Activated CD4-positive, alpha-beta T cell treated with anti-CD3 and anti-CD28 coated beads, Interleukin-2, amount 50 U/mL, for 24 hours (primary cell): ENCODE measurements around the gene PRELID3B.
"Not testable (repeated sequence)": the region's sequence is repeated elsewhere in the genome, so short reads cannot be mapped to it uniquely, and the experiment has no call there.

ENCODE experiments used
- DNase-seq, 2 donors: peaks; one replicate each; pipeline ENCODE4 v3.0.0-alpha.2; 2020; ENCODE audit warnings: low read depth in 1 of 2, low spot score in 1 of 2

PRELID3B gene

DNA sequence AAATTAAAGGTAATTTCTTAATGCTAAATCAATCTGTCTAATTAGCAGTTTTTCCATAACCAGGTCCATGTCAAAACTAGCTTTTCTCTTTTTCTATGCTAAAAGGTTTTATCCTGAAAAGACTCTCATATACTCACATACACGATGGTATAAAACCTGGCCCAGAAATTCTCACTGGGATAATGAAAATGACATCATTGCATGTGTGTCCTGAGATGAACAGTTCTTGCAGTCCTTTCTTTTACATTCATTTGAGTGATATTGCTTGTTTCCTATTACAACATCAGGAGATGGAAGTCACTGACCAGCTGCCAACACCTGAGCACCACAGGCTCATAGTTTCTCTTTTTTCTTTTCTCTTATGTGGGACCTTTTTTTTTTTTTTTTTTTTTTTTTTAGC, 7.9 kb upstream of the PRELID3B start:
- DNase-seq: no peak

DNA sequence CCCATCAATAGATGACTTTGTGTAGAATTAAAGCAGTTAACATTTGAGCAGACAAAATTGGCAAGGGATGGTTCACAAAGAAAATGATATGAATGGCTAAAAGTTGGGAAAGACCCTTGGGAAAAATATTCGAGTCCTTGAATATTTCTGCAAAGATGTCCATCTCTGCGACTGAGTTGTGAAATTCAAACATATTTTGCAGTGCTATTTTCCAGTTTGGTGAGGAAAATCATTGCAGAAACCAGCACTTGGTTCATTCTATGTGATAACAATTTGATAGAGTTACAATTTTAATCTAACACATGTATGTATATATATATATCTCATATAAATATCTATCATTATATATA, 6.1 kb upstream of the PRELID3B start:
- DNase-seq: no peak

DNA sequence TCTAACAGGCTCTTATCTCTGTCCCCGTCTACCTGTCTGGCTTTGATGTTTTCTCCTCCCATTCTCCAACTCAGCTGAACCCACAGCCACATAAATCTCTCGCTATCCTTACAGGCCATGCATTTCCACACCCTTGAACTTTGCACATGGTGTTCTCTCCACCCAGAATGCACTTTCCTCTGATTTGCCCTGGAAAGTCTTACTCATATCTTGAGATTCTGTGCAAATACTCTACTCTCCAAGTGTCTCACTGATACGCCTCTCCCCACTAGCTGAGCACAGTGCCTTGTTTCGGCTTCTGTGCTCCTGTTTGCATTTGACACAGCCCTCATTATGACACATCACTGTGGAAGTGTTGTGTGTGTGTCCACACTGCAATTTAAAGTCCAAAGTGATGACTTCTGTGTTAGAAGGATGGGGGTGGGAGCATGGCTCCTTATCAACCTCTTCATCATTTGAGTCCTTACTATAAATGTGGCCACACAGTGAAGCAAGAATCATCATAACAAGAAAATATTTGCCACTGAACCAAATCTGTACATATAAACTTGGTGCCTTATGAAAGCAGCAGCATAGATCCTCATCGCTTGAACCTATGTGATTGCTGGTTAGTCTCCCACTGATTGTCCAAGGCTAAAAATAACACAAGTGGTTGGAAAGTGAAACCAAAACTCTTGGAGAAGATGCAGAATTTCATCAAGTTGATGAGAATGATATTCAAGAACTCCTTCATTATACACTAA, 5.5 kb upstream of the PRELID3B start:
- DNase-seq: no peak

DNA sequence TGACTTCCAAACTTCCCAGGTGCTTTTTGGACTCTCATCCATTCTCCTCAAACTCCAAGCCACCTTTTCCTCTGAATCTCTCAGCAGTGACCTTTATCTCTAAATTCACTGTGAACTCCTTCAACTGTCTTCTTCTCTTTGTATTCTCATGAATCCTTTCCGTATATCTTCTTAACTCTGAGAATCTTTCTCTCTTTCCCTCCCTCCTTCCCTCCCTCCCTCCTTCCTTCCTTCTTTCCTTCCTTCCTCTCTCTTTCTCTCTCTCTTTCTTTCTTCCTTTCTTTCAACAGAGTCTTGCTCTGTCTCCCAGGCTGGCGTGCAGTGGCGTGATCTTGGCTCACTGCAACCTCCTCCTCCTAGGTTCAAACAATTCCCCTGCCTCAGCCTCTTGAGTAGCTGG, 4.3 kb upstream of the PRELID3B start:
- DNase-seq: no peak

DNA sequence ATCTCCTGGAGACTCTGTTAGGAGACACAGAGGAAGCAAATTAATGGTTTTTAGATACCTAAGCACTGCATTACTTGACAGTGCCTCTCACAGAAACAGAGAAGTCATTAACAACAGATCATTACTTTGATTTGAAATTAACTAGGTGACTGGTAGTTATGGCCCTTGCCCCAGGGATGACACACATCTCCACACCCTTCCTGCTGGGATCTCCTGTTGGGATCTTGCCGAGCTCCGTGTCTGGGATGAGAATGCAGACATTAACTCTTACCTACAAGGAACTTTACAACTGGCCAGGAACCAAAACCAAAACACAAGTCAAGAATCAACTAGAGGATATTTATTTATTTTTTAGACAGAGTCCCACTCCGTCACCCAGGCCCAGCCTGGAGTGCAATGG, 2.2 kb upstream of the PRELID3B start:
- DNase-seq: no peak

DNA sequence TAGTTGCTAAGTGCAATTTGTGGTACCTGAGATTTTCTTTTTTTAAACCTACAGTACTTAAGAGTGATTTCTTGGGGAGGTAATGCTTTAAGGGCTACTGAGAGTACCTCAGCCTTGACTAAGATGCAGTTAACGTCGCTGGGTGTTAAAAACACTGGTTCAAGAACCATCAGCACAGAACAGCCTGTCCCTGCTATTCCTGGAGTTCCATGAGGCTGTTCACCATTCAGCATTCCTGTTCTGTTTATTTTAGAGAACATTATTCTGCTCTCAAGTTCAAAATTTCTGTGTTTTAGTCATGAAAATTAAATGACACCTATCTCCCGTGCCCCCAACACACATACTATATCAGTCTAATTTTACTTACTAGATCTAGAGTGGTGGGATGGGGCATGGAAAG, 1.7 kb upstream of the PRELID3B start:
- no peak for DNase-seq

DNA sequence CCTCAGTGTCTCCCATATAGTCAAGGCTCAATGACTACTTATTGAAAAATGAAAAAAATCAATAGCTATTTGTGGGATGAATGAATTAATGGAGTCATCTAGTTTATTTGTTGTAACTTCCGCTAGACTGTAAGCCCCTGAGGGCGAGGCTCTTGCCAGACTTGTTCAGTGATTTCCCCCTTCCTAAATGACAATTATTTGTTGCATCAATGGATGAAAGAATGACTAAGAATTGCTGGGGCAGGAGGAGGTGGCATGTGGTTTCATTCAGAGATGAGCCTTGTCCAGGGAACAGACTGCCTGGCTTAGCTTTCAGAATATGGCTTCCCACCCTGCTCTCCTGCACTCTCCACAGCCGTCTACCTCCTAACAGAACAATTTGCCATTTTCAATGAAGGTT, 1.1 kb upstream of the PRELID3B start:
- no peak for DNase-seq

DNA sequence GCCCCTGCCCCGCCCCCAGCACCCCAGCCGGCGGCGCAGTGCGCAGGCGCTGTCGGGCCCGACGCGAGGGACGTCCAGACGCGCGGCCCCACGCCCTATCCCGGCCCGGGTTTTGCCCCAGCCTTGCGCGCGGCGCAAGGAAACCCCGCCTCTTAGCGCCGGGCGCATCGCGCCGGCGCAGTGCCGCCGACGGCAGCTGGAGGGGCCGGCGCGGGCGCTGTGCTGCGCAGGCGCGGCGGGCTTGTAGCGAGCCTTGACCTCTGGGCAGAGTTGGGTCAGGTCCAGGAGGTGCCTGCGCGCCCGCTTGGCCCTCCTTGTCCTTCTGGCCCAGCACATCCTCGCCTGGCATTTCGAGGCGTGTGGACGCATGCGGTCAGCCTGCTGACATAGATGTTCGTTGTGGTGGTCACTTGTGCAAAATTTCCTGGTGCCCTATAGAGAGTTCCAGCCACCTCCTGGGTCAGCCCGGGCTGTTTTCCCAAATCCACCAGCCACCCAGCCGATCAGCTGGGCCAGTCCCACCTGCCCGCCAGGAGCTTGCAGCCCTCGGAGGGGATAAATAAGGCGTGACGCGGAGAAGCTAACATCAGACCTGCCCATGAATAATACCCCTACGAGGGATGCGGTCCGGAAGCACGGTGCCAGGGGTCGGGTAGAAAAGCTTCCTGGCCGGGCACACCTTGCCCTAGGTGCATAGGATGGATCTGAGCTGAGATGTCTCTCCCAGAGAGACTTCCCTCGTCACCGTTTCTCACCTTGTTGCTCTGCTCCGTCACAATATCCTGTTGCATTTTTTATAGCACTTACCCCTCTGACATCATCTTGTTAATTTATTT, 428 bp upstream of the PRELID3B start:
- DNase-seq: peak; percentile 89 to 90

DNA sequence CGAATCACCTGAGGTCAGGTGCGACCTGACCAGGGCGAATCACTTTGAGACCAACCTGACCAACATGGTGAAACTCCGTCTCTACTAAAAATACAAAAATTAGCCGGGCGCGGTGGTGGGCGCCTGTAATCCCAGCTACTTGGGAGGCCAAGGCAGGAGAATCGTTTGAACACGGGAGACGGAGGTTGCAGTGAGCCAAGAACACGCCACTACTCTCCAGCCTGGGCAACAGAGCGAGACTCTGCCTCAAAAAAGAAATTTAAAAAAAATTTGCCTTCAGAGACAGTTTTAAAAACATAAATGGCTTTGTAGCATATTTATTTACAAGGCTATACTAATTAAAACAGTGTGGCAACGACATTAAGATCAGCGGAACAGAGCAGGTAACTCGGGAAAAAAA, 1.1 kb downstream of the PRELID3B start:
- not testable (repeated sequence) for DNase-seq

DNA sequence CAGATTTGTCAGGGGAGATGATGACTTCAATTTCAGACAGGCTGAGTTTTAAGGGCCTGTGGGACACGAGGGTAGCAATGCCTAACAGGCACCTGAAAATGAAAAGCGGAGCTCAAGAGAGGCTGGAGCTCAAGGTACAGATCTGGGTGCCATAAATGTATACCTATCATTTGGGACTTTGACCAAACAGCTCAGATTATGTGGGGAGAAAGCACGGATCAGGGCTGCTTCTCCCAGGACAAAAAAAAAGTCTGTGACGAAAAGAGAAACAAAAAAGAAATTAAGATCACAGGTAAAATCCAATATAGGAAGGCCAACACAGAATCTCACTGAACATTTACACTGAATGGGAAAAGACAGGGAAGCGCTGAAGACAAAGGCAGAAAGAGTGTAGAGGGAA, 1.9 kb downstream of the PRELID3B start:
- no peak for DNase-seq

DNA sequence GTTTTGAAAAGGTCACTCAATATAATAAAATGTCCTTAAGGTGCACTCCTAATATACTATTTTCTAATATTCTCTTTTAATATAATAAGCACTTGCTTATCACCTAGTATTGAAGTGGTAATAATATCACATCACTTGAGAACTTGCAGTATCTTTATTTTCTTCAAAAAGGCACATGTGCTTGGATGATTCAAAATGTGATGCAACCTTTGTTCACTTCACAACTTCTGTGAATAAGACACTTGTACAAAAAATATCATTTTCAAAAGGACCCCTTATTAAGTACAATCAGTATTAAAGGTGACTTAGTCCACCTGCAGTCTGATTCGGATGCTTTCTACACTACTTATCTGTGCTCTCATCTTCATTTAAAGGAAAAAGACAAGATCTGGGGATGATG, 3.4 kb downstream of the PRELID3B start:
- no peak for DNase-seq

DNA sequence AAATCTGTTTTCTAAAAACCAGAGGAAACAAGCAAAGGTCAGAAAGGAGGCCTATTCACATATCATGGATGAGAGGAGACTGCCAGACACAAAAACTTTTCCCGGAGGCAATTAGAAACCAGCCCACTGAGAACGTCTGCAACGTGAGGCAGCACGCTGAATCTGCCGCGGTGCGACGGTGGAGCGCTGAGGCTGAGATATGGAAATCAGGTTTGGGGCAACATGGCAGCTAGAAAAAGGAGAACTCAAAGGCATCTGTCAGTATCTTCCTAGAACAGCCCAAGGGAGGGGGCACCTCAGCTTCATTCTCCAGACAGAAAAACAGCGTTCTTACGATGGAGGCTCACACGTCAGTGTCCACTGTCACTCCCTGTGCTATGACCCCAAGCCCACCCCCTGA, 5.2 kb downstream of the PRELID3B start:
- no peak for DNase-seq

DNA sequence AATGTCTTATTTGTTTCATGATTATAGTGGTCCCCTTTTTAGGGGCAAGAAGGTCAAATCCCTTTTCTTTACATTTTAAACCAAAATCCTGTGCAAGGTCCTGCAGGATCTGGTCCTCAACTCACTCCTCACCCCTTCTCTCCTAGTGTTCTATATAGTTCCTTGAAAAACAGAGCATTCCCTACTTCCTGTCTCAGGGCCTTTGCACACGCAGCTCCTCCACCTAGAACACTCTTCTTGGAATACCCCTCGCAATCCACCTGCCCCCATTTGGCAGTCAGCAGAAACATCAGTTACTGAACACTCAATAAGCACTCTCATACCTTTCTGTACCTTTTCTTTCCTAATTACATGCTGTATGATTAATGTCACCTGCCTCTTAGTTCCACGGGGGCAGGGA, 7.2 kb downstream of the PRELID3B start:
- DNase-seq: no peak

DNA sequence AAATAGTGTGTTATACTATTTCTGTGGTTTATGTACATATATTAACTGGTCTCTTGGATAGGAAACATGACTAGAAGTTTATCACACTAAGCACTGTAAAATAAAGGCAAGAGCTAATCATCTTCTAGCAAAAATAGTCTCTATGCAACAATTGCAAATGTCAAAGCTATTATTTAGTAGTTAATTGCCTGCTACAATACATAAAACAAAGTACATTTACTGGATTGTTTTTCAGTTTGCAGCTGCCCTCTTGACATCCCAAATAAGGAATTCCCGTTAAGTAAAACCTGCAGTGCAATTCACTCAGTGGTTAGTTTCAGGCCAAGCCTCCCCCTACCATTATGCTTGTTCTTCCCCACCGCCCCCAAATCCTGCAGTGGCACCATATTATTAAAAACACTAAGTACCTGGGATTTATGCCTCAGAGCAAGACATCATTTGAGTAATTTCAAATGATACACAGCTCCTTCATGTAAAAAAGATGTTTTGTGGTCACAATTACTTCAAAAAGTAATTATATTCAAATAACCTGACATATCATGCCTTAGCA, 8.9 kb downstream of the PRELID3B start:
- DNase-seq: no peak

DNA sequence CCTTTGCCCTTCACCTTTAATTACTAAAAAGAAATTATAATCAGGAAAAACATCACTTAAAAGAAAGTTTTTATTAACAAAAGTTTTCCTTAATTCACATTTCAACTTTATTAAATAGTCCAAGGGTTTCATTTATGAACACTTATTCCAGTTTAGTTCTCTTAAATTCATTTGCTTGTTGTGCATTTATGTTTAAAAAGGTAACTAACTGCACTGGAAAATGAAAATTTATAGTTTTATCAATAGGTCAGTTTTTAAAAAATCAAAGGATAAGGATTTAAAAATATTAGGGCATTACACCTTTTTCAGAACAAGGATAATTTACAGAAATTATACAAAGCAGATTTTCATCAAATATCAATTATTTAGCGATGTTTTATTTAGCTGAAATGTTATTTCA, 9.5 kb downstream of the PRELID3B start:
- DNase-seq: no peak

DNA sequence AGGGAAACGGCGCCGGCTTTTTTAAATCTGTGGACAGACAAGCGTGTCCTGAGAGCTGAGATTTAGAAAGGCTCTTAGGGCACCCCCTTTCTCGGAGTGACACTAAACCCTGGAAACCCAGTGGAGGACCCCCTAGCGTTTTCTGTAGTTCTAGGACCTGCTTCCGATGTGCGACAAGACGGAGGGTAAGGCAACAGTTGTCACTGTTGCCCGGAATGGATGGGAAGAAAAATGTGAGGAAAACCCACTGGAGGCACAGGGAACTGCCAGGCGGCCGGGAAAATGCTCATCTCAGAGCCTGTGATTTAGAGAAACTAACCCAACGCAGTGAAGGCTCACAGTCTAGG, 9.9 kb downstream of the PRELID3B start:
- DNase-seq: no peak

DNA sequence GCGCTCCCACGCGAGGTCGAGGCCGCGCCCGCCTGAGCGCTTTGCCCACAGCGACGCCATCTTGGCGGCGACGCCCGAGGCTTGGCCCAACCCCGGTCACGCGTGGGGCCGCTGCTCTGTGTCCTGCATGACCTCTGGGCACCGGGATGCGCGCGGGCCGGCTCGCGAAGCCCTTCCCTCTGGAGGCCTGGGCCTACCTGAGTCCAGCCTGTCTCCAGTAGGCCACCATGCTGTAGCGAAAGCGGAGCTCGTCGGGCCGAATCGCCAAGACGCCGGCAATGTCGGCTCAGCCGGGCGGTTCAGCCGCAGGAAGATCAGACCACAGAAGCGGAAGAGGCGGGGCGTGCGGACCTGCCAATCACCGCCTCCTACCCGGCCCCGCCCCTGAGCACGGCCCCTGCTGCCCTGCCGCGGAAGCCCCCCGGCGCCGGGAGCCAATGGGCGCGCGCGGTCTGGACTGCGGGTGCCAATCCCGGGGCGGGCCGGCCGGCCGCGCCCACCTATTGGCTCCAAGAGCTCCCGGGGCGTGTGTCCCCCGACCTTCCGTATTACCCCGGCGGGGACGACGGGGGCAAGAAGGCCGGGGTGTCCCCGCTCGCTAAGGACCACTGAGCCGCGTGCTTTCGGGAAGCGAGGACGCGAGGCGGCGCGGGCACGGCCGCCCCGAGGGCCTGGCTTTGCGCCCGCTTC, 10.4 kb downstream of the PRELID3B start, which contains the start of gene ATP5F1E:
TSS of gene ATP5F1E (minus strand) at position 313 of the 690 bp plus-strand sequence. CDS start at position 229, 84 bp downstream.
- DNase-seq: peak; percentile 89 to 93

DNA sequence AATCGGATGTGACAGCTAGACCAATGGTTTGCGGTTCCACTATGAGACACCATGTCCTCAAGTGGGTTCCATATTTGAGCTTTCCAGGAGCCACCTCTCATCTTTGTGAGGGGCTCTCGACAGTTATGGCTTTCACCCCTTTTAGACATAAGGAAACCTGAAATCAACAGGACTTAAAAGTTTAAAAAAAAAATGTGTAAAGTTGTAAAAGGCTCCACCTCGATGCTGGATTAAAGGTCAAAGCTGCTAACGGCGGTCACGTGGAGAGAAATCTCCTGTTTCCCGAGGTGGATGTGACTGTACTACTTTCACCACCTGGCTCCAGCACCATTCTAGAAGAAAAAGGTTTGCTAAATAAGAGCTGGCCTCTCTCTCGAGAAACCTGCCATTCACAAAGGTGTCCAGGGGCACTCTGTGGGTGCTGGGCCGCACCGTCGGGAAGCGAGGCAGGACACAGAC, 11.0 kb downstream of the PRELID3B start:
- DNase-seq: no peak

DNA sequence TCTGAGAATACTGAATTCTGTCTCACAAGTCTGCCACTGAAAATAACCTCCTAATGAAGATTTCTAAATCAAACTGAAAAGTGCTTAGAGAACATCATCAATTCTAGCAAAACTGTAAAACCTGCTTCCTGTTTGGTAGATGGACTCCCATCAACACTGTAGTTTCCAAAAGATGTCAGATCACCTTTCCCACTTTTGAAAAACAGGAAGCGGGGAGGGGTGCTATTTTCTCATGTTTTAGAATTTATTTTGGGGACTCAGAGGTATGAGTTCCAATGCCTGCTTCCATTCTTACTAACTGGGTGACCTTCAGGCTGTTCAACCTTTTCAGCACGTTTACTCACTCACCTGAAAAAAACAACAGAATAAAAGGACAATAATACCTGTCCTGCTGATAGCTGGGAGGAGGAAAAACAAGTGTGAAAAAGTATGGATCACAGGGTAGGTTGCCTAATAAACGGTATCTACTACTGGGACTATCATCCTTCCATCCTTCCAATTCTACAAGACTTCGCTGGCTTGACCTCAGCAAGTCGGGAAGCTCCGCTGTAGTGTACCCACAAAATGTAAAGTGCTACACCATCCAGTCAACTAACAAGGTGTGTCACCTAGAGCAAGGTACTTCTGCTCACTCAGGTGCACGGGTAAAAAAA, 11.5 kb downstream of the PRELID3B start:
- DNase-seq: no peak

DNA sequence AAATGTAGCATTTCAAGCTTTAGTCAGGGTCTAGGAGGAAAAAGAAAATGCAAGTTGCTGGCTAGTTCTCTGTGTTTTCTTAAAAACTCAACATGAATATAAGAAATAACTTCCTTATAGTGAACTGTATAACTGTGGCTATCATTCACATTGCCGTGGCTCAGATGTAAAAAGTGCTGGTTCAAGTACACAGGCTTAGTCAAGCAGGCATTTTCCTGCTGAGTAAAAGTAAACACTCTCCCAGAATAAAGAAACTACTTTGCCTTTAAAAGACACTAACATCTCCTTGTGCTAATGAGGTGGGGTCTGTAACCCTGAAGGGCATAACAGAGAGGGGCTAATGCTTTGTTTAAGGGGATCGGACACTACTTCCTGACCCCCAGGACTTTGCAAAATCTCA, 13.8 kb downstream of the PRELID3B start:
- DNase-seq: no peak

DNA sequence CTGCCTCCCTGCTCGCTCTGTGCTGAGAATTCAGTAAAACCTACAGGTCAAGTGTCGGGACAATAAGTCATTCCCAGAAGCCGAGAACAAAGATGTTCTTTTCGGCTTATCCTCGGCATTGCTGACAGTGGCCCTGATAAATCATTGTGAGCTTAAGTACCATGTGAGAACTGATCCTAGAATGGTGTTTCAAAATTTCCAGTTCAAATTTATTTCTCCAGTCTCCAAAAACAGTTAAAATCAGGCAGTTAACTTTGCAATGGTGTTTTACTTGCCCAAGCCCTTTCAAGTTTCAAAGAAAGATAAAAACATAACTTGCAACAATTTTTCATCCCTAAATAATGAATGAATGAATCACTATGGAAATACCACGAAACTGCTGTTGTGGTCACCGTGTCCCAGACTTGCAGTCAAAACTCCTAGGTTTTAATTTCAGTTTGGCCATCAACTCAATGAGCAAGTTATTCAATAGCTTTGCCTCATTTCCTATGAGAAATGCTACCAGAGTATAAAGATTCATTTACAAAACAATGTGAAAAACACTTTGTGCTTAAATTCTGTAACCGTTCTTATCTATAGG, 14.8 kb downstream of the PRELID3B start:
- DNase-seq: no peak
